GM19099 (cell line): ENCODE data around the gene FEV.

ENCODE experiments used
- POLR2A ChIP-seq: IDR thresholded peaks from 3 replicates; pipeline ENCODE4 v1.6.1; 2011; ENCODE audit warnings: low read depth; ENCODE audit not compliant: insufficient read length; ENCODE audit errors: extremely low read depth

FEV gene

DNA sequence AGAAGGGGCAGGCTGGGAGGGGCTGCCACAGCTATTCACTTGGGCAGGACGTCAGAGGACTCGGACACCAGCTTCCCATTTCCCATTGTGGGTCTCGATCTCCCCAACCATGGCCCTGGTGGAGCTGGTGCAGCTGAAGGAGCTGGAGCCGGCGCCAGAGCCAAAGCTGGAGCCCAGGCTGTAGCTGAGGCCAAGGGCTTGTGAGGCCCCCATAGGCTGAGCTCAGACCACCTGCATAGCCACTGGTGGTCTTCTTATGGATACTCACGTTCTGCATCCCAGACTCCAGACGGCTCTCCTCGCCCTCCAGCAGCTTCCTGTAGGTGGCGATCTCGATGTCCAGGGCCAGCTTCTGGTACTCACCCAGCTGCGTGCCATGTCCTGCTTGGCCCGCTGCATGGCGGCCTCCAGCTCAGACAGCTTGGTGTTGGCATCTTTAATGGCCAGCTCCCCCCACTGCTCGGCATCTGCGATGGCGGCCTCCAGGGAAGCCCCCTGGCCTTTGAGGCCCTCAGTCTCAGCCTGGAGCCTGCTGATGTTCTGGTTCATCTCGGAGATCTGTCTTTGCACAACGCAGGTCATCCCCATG is 31.5 kb downstream of the FEV start:
- TF ChIP-seq POLR2A, result no peak

DNA sequence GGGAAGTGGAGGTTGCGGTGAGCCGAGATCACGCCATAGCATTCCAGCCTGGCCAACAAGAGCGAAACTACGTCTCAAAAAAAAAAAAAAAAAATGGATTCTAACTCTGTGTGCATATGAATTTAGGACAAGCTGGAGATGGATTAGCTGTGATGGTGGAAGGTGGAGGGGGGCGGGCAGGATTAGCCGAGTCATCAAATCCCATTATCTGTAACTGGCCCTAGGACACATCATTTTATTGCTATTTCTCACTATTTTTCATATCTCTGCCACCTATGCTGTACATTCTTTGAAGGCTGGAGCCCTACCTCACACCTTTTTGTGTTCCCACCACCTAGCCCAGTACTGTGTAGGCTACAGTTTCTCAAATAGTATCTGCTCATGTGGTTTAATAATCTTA is 32.8 kb downstream of the FEV start:
- no peak for TF ChIP-seq POLR2A

DNA sequence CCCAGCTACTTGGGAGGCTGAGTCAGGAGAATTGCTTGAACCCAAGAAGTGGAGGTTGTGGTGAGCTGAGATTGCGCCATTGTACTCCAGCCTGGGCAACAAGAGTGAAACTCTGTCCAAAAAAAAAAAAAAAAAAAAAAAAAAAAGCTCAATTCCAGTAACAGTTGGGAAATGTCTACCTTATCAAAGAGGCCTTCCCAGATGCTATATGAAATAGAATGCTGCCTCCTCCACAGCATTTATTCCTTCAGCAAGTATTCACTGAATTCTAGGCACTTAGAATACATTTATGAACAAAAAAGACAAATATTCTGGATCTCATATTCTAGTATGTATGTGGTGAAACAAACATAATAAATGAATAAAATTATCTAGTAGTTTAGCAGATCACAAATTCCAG is 38.4 kb downstream of the FEV start:
- TF ChIP-seq POLR2A, result no peak

DNA sequence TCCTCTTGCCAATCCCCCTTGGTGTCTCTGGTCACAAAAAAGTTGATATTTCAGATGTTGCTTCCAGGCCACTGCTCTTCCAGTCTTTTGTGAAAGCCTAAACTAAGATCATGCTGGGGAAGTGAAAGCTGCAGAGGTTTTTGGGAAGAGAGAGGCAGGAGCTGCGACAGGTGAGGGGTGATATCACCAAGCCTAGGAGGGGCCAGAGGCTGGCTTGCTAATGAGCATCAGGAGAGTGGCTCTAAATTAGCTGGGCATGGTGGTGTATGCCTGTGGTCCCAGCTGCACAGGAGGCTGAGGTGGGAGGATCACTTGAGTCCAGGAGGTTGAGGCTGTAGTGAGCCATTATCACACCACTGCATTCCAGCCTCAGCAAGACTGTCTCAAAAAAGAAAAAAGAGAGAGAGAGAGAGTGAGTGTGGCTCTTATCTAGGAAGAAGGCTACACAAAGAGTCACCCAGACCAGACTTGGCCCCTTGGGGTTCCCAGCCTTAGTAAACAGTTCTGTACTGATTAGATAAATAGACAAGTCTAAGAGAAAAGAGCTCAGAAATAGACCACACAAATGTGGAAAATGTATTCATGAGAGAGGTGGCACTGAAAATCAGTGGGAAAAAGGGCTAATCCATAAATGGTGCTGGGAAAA is 40.1 kb downstream of the FEV start:
- TF ChIP-seq POLR2A, result no peak
